GM19455 (cell line): Measurements from ENCODE around the gene ELAPOR2.
"Not testable (repeated sequence)": the region's sequence is repeated elsewhere in the genome, so short reads cannot be mapped to it uniquely, and the experiment has no call there.

Source experiments
- ATAC-seq: cut with Tn5 transposase; IDR thresholded peaks from one replicate; pipeline ENCODE4 v1.9.1; 2021; ENCODE audit not compliant: unreplicated experiment

The ELAPOR2 gene

DNA sequence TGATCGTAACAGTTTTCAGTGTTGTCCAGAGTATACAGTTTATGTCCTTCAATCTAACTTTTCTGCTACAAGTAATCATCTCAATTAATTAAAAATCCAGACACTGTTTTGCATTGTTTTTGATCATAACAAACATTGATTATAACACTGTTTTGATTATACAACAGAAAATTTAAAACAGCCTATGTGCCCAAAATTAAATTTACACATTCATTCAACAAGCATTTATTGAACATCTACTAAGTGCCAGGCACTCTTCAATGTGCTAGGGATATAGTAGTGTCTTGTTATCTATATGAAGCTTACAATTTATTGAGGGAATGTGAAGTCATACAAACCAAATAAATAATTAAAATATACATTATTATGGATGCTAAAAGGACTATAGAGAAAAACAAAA, 10.6 kb downstream of the ELAPOR2 start:
- no peak for ATAC-seq

DNA sequence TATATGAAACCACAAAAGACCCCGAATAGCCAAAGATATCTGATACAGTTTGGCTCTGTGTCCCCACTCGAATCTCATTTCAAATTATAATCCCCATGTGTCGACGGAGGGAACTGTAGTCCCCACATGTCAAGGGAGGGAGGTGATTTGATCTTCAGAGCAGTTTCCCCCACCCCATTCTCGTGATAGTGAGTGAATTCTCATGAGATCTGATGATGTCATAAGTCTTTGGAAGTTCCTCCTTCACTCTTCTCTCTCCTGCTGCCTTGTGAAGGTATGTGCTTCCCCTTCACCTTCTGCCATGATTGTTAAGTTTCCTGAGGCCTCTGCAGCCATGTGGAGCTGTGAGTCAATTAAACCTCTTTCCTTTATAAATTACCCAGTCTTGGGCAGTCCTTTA, 13.0 kb downstream of the ELAPOR2 start:
- ATAC-seq: no peak

DNA sequence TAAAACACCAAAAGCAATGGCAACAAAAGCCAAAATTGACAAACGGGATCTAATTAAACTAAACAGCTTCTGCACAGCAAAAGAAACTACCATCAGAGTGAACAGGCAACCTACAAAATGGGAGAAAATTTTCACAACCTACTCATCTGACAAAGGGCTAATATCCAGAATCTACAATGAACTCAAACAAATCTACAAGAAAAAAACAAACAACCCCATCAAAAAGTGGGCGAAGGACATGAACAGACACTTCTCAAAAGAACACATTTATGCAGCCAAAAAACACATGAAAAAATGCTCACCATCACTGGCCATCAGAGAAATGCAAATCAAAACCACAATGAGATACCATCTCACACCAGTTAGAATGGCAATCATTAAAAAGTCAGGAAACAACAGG, 14.7 kb downstream of the ELAPOR2 start:
- not testable (repeated sequence) for ATAC-seq

DNA sequence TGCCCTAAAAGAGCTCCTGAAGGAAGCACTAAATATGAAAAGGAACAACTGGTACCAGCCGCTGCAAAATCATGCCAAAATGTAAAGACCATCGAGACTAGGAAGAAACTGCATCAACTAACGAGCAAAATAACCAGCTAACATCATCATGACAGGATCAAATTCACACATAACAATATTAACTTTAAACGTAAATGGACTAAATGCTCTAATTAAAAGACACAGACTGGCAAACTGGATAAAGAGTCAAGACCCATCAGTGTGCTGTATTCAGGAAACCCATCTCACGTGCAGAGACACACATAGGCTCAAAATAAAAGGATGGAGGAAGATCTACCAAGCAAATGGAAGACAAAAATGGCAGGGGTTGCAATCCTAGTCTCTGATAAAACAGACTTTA, 17.9 kb downstream of the ELAPOR2 start:
- ATAC-seq: not testable (repeated sequence)

DNA sequence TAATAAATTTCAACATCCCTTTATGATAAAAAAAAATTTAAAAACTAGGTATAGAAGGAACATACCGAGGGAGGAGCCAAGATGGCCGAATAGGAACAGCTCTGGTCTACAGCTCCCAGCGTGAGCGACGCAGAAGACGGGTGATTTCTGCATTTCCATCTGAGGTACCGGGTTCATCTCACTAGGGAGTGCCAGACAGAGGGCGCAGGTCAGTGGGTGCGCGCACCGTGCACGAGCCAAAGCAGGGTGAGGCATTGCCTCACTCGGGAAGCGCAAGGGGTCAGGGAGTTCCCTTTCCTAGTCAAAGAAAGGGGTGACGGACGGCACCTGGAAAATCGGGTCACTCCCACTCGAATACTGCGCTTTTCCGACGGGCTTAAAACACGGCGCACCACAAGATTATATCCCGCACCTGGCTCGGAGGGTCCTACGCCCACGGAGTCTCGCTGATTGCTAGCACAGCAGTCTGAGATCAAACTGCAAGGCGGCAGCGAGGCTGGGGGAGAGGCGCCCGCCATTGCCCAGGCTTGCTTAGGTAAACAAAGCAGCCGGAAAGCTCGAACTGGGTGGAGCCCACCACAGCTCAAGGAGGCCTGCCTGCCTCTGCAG, 19.7 kb downstream of the ELAPOR2 start:
- not testable (repeated sequence) for ATAC-seq

DNA sequence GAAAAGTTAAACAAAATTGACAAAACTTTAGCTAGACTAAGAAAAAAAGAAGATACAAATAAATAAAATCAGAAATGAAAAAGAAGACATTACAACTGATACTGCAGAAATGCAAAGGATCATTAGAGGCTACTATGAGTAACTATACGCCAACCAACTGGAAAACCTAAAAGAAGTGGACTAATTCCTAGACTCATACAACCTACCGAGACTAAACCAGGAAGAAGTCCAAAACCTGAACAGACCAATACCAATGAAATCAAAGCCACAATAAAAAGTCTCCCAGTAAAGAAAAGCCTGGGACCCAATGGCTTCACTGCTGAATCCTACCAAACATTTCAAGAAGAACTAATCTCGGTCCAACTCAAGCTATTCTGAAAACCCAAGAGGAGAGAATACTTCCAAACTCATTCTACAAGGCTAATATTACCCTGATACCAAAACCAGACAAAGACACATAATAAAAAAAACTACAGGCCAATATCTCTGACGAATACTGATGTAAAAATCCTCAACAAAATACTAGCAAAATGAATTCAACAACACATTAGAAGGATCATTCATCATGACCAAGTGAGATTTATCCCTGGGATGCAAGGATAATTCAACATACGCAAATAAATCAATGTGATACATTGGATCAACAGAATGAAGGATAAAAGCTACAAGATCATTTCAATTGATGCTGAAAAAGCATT, 20.3 kb downstream of the ELAPOR2 start:
- no peak for ATAC-seq

DNA sequence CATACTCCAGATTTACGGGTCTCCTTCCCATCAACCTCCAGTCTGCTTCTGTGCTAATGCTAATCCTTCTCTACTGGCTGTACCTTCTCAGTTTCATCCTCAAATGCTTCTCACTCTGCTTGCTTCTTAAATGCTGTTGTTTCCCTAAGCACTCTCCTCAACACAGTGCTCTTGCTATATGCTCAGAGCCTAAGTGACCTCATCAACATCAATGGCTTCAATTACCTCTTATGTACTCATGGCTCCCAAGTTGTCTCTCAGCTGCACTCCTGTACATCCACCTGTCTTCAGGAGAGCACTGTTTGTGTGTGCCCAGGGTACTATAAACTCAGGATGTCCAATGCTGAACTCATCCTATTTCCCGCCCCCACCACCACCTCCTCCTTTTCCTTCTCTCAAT, 22.5 kb downstream of the ELAPOR2 start:
- ATAC-seq: no peak

DNA sequence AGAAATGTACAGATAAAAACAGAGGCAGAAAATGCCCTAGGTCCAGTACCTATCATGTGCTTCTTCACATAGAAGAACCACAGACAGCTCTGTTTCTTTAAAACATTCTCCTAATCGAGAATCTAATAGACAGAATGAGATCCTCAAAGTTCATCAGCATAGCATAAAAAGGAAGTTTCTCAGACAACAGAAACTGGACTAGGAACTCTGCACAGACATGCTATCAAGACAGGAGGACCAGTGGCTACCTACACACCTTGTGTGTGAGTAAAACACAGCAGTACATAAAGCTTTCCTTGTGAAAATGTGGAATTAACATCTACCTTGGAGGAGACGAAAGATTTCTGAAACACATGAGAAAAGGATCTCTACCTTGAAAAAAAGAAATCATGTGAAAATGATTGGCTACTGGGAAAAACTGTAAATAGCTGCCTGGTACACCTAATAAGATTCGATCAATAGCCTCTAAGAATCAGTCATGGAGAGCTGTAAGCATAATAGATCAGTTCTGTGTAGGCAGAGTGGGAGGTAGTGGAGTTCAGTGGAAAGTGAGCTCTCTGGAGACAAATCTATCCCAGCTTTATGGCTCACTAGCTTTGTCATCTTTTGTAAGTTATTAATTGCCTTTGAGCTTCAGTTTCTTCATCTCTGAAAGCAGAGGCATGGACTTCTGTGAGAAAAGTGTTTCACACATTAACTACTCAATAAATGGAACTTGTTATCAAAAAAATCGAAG, 26.7 kb downstream of the ELAPOR2 start:
- no peak for ATAC-seq

DNA sequence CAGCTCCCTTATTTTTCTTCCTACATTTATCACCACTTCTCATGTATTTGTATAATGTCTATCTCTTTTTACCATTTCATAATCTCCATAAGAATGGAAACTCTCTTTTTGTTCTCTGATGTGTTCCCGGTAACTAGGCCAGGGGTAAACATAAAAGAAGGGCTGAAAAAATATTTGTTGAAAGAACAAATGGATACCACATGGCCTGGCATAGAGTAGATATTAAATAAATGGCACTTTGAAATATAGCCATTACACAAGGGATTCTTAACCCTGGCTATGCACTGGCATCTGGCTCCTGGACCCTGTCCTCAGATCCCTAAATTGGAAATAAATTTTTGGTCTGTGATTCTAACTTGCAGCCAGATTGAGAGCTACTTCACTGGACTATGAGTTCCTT, 30.4 kb downstream of the ELAPOR2 start:
- no peak for ATAC-seq

DNA sequence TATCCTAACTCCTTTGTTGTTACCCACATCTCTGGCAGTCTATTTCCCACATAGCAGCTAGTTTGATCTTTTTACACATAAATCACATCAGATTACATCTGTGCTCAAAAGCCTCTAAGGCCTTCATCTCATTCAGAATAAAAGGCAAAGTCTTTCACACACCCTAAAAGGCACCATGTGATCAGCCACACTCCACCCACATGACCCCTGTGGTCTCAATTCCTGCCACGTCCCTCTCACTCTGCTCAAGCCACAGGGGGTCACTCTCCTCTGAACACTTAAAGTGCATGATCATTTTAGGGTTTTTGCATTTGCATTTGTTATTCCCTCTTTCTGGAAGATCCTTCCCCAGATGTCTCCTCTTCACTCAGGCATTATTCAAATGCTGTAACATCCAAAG, 30.8 kb downstream of the ELAPOR2 start:
- ATAC-seq: no peak

DNA sequence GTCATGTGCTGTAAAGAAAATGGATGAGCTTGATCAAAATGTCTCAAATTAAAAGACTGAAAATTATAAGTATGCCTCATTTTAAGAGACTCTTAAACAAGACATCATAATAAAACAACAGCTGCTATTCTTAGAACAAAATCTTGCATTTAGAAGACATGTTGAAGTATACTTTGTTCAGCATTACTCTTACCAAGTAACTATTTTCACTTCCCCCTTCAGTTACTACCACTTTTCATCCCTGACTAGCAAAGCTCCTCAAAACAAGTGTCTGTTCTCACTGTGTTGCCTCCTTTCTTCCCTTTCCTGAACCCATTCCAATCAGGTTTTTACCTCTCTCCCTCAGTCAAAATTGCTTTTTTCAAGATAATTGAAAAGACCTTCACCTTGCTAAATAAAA, 31.6 kb downstream of the ELAPOR2 start:
- ATAC-seq: peak; percentile 88

DNA sequence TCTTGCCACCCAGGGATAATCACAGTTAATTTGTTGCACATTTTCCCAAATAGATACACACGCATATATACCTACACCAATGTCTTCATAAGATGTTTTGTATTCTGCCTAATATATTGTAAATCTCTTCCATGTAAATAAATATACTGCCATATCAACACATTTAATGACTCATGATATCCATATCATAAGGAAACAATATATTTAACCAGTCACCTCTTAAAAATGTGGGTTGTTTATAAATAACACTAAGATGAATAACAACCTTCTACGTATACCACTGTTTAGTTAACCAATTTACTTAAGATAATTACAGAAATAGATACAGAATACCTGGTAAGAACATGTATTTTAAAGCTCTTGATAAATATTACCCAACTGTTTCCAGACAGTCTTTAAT, 38.2 kb downstream of the ELAPOR2 start:
- ATAC-seq: no peak

DNA sequence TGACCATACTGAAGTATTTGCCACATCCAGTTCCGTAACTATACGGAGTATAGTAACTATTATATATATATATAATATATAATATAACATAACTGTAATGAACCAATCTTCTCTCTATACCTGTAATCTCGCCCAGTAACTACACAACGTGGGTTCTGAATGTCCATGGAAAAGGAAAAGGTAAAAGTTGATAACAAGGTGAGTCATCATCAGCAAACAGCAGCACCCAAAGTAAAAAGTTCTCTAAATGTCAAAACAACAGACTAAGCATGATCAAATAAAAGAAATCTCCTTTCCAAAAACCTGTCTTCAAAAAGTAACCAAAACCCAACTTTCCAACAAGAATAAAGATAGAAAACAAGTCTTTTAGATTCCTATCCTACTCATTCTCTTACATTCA, 42.8 kb downstream of the ELAPOR2 start:
- ATAC-seq: no peak

DNA sequence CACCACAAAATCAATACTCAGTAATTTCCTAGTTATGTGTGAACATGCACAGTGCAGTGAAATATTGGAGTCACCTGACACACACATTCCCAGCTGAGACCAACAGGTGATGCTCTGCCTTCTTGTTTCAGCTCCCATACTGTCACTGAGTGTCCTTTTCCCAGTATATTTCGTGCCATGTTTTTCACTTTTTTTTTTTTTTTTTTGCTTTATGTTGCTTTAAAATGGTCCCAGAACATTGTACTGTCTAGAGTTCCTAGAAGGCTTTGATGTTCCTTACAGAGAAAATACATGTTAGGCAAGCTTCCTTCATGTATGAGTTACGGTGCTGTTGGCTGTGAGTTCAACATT, 45.6 kb downstream of the ELAPOR2 start:
- ATAC-seq: no peak

DNA sequence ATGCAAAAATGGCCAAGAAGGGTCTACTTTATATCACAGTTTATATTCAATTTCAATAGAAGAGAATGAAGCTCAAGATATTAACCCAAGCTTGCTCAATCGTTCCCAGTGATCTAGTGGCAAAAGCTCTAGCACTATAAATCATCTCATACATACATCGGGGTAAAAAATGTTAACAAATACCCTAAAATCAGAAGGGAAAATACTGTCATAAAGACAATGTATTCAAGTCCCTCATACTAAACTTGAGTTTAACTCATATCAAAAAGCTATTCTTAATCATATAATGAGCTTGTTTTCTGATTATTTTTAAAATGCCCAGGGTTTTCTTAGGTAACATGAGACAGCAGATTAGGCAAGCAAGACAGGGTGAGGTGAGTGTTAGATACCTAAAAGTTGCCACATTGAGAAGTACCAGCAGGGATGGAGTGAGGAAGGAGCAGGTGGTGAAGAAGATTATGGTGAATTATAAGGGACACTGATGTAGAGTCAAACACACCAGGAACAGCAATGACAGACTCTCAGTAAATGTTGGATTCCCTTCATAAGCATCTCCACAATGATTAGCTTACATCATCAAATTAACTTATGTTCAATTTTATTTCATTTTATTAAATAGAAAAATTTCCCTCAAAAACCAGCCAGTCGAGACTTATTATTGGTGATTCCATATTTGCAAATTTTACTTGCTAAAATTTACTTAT, 46.2 kb downstream of the ELAPOR2 start:
- no peak for ATAC-seq
